SIG-M5 (cell line): Measurements from ENCODE around the gene IGFBP7.
"Not testable (repeated sequence)": the region's sequence is repeated elsewhere in the genome, so short reads cannot be mapped to it uniquely, and the experiment has no call there.

Experiments used
- DNase-seq: peaks from one replicate; lab custom pipeline; 2025; lab: John Stamatoyannopoulos, UW

Gene IGFBP7

GRCh38 chr4:57073559-57073958 is 36.6 kb downstream of the IGFBP7 start:
- no peak for DNase-seq

GRCh38 chr4:57071326-57071725 is 38.9 kb downstream of the IGFBP7 start:
- DNase-seq: no peak

- DNase-seq: no peak
These were observed 39.7 kb downstream of the IGFBP7 start for GRCh38 chr4:57070461-57070860.

- DNase-seq: no peak
These were observed 41.8 kb downstream of the IGFBP7 start for GRCh38 chr4:57068237-57068981.

- no peak for DNase-seq
These were observed 44.3 kb downstream of the IGFBP7 start for GRCh38 chr4:57065730-57066482.

GRCh38 chr4:57064811-57065711 is 45.1 kb downstream of the IGFBP7 start:
- DNase-seq: no peak

GRCh38 chr4:57064120-57064519 is 46.1 kb downstream of the IGFBP7 start:
- no peak for DNase-seq

GRCh38 chr4:57063518-57063917 is 46.7 kb downstream of the IGFBP7 start:
- no peak for DNase-seq

GRCh38 chr4:57061395-57061794 is 48.8 kb downstream of the IGFBP7 start:
- DNase-seq: no peak

- not testable (repeated sequence) for DNase-seq
These were observed 49.5 kb downstream of the IGFBP7 start for GRCh38 chr4:57060717-57061067.

GRCh38 chr4:57059890-57060716 is 50.1 kb downstream of the IGFBP7 start:
- DNase-seq: no peak

GRCh38 chr4:57055886-57056285 is 54.3 kb downstream of the IGFBP7 start:
- DNase-seq: no peak

GRCh38 chr4:57053508-57053907 is 56.7 kb downstream of the IGFBP7 start:
- DNase-seq: no peak

- no peak for DNase-seq
These were observed 58.7 kb downstream of the IGFBP7 start for GRCh38 chr4:57051524-57051923.

- DNase-seq: no peak
These were observed 59.1 kb downstream of the IGFBP7 start for GRCh38 chr4:57051095-57051494.

- no peak for DNase-seq
These were observed 61.4 kb downstream of the IGFBP7 start for GRCh38 chr4:57048590-57049304.

GRCh38 chr4:57047046-57047445 is 63.1 kb downstream of the IGFBP7 start:
- not testable (repeated sequence) for DNase-seq

- DNase-seq: no peak
These were observed 65.2 kb downstream of the IGFBP7 start for GRCh38 chr4:57044996-57045395.

- no peak for DNase-seq
These were observed 65.9 kb downstream of the IGFBP7 start for GRCh38 chr4:57044279-57044678.

- DNase-seq: no peak
These were observed 66.6 kb downstream of the IGFBP7 start for GRCh38 chr4:57043347-57044251.
